Ramos (cell line): ENCODE data around the gene PLCL1.

Experiments used
- in situ Hi-C: fragments of 300-500 bp; cut with MboI; formaldehyde crosslinking; loops from one replicate; pipeline ENCODE4 v1.14.3; 2022; ENCODE audit warnings: low sequenced_read_pairs; ENCODE audit not compliant: unreplicated experiment

PLCL1 gene

GRCh38 chr2:197915548-197916265, 111.3 kb downstream of the PLCL1 start:
- in situ Hi-C loops, result no loop called here

GRCh38 chr2:197919487-197919886, 115.1 kb downstream of the PLCL1 start:
- in situ Hi-C loops, result no loop called here

GRCh38 chr2:197920088-197920487, 115.7 kb downstream of the PLCL1 start:
- in situ Hi-C loops, result no loop called here

GRCh38 chr2:197920592-197921201, 116.3 kb downstream of the PLCL1 start:
- in situ Hi-C loops, result no loop called here

- in situ Hi-C loops, result no loop called here
Measured at GRCh38 chr2:197924483-197924882, 120.1 kb downstream of the PLCL1 start.

GRCh38 chr2:197925204-197925603, 120.8 kb downstream of the PLCL1 start:
- in situ Hi-C loops, result no loop called here

- in situ Hi-C loops, result no loop called here
Measured at GRCh38 chr2:197925976-197926375, 121.6 kb downstream of the PLCL1 start.

- in situ Hi-C loops, result no loop called here
Measured at GRCh38 chr2:197926673-197927072, 122.3 kb downstream of the PLCL1 start.

- in situ Hi-C loops, result no loop called here
Measured at GRCh38 chr2:197927994-197928393, 123.6 kb downstream of the PLCL1 start.

- in situ Hi-C loops, result no loop called here
Measured at GRCh38 chr2:197929008-197929885, 124.9 kb downstream of the PLCL1 start.

GRCh38 chr2:197929886-197930227, 125.5 kb downstream of the PLCL1 start:
- in situ Hi-C loops, result no loop called here

- in situ Hi-C loops, result no loop called here
Measured at GRCh38 chr2:197930570-197931278, 126.3 kb downstream of the PLCL1 start.

- in situ Hi-C loops, result no loop called here
Measured at GRCh38 chr2:197931661-197932312, 127.4 kb downstream of the PLCL1 start.

- in situ Hi-C loops, result no loop called here
Measured at GRCh38 chr2:197932374-197932773, 128.0 kb downstream of the PLCL1 start.

GRCh38 chr2:197934261-197934933, 130.0 kb downstream of the PLCL1 start:
- in situ Hi-C loops, result no loop called here

- in situ Hi-C loops, result no loop called here
Measured at GRCh38 chr2:197934934-197935289, 130.5 kb downstream of the PLCL1 start.

- in situ Hi-C loops, result no loop called here
Measured at GRCh38 chr2:197937814-197938213, 133.4 kb downstream of the PLCL1 start.

GRCh38 chr2:197938555-197938954, 134.2 kb downstream of the PLCL1 start:
- in situ Hi-C loops, result no loop called here

- in situ Hi-C loops, result no loop called here
Measured at GRCh38 chr2:197939787-197940186, 135.4 kb downstream of the PLCL1 start.

- in situ Hi-C loops, result no loop called here
Measured at GRCh38 chr2:197940382-197940781, 136.0 kb downstream of the PLCL1 start.
